ENCODE measurements around the gene ADGRV1.

Gene ADGRV1

GRCh38 chr5:91146230-91146629, 587.6 kb downstream of the ADGRV1 start:
- no peak for DNase-seq (ENCODE audit: low read depth)
- no peak for TF ChIP-seq CTCF (IDR thresholded peaks at IDR 0.05; ENCODE audit: low read depth, low read length, missing control alignments)
- in situ Hi-C loops (cut with HindIII; ENCODE audit: low sequenced_read_pairs) = no loop called here
- H3K4me3 ChIP-seq (ENCODE audit: low read depth, low read length) = no peak overlapping the region

- in situ Hi-C loops (cut with HindIII; ENCODE audit: low sequenced_read_pairs) = no loop called here
- no peak for TF ChIP-seq CTCF (IDR thresholded peaks at IDR 0.05; ENCODE audit: low read depth, low read length, missing control alignments)
- no peak overlapping the region for H3K4me3 ChIP-seq (ENCODE audit: low read depth, low read length)
- DNase-seq (ENCODE audit: low read depth) = no peak
Measured at GRCh38 chr5:91146905-91147600, 588.5 kb downstream of the ADGRV1 start.

- in situ Hi-C loops (cut with HindIII; ENCODE audit: low sequenced_read_pairs) = no loop called here
- H3K4me3 ChIP-seq (ENCODE audit: low read depth, low read length) = no peak overlapping the region
- TF ChIP-seq CTCF (IDR thresholded peaks at IDR 0.05; ENCODE audit: low read depth, low read length, missing control alignments) = no peak
- no peak for DNase-seq (ENCODE audit: low read depth)
Measured at GRCh38 chr5:91150234-91150633, 591.6 kb downstream of the ADGRV1 start.

GRCh38 chr5:91150636-91151035, 592.0 kb downstream of the ADGRV1 start:
- no peak overlapping the region for H3K4me3 ChIP-seq (ENCODE audit: low read depth, low read length)
- in situ Hi-C loops (cut with HindIII; ENCODE audit: low sequenced_read_pairs) = no loop called here
- DNase-seq (ENCODE audit: low read depth) = no peak
- no peak for TF ChIP-seq CTCF (IDR thresholded peaks at IDR 0.05; ENCODE audit: low read depth, low read length, missing control alignments)

GRCh38 chr5:91151947-91152346, 593.4 kb downstream of the ADGRV1 start:
- no peak overlapping the region for H3K4me3 ChIP-seq (ENCODE audit: low read depth, low read length)
- DNase-seq (ENCODE audit: low read depth) = peak; percentile 73
- in situ Hi-C loops (cut with HindIII; ENCODE audit: low sequenced_read_pairs) = no loop called here
- TF ChIP-seq CTCF (IDR thresholded peaks at IDR 0.05; ENCODE audit: low read depth, low read length, missing control alignments) = no peak

GRCh38 chr5:91154338-91154737, 595.7 kb downstream of the ADGRV1 start:
- TF ChIP-seq CTCF (IDR thresholded peaks at IDR 0.05; ENCODE audit: low read depth, low read length, missing control alignments) = no peak
- in situ Hi-C loops (cut with HindIII; ENCODE audit: low sequenced_read_pairs) = no loop called here
- DNase-seq (ENCODE audit: low read depth) = no peak
- no peak overlapping the region for H3K4me3 ChIP-seq (ENCODE audit: low read depth, low read length)

Measured in astrocyte of the cerebellum (primary cell).